GM12878 (cell line): Measurements from ENCODE around the gene ABI3.

Source experiments
- BRCA1 ChIP-seq: IDR thresholded peaks from 2 replicates; pipeline ENCODE4 v1.6.1; 2011; ENCODE audit warnings: low read depth, low read length, improper control_type of control experiment
- EP300 ChIP-seq, 2 experiments: fragments of 150-350 bp in 1 of 2; IDR thresholded peaks; 2 replicates each; pipeline ENCODE4 v1.6.1; 2011 to 2012; ENCODE audit warnings: low read depth in 2 of 2, low read length in 2 of 2, borderline replicate concordance in 1 of 2, improper control_type of control experiment in 1 of 2, inconsistent platforms in 1 of 2; ENCODE audit not compliant: control insufficient read depth in 1 of 2
- ESRRA ChIP-seq: IDR thresholded peaks from 2 replicates; pipeline ENCODE4 v1.6.1; 2012; ENCODE audit warnings: mild to moderate bottlenecking, low read length, improper control_type of control experiment
- EZH2 ChIP-seq: IDR thresholded peaks from 2 replicates; pipeline ENCODE4 v1.6.1; 2012; ENCODE audit warnings: low read depth, mild to moderate bottlenecking, control low read depth, inconsistent platforms, low read length, borderline replicate concordance; ENCODE audit not compliant: control insufficient read depth
- TF ChIP-seq, protein P1 (sequence below), 3 experiments: IDR thresholded peaks in 2 of 3; conservative IDR thresholded peaks in 1 of 3; 2 replicates each; pipeline ENCODE4 v1.5.1; 2011; ENCODE audit warnings: low read depth in 3 of 3, low read length in 3 of 3, mild to moderate bottlenecking in 3 of 3, control low read depth in 2 of 3, moderate library complexity in 2 of 3, inconsistent platforms in 1 of 3, mixed read lengths in 1 of 3; ENCODE audit not compliant: control insufficient read depth in 2 of 3, insufficient read depth in 1 of 3; ENCODE audit errors: extremely low read depth in 1 of 3
- TF ChIP-seq, protein P2 (sequence below): IDR thresholded peaks from 2 replicates; pipeline ENCODE4 v1.6.1; 2011; ENCODE audit warnings: mild to moderate bottlenecking, low read depth, low read length, moderate library complexity; ENCODE audit not compliant: insufficient replicate concordance
- TF ChIP-seq, protein P3 (sequence below): fragments of 450-650 bp; IDR thresholded peaks from 2 replicates; pipeline ENCODE4 v1.6.1; 2017; ENCODE audit warnings: mild to moderate bottlenecking

DNA sequence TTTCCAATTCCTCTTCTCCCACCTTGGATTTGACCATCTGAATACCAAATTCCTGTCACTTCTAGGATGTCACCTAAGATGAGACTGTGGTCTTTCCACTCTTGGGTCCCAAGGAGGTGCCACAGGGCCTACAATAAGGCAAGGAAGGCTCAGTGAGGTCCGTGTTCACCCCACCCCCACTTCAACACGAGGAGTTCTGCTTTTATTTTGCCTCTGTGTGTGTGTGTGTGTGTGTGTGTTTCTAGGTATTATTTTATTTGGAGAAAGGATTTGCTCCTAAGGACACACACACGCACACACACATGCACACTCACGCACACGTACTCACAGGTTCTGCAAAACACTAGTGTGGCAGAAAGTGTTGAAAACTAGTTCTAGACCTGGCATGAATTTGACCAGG, 44.6 kb downstream of the ABI3 start:
- TF ChIP-seq ESRRA (no peak), EP300 (IDR thresholded peaks at IDR 0.05; ENCODE audit: borderline replicate concordance in 1 of 2, control insufficient read depth in 1 of 2, low read depth in 2 of 2, low read length in 2 of 2) (no peak), BRCA1 (no peak), EZH2 (no peak)
- TF ChIP-seq, protein P1, sequence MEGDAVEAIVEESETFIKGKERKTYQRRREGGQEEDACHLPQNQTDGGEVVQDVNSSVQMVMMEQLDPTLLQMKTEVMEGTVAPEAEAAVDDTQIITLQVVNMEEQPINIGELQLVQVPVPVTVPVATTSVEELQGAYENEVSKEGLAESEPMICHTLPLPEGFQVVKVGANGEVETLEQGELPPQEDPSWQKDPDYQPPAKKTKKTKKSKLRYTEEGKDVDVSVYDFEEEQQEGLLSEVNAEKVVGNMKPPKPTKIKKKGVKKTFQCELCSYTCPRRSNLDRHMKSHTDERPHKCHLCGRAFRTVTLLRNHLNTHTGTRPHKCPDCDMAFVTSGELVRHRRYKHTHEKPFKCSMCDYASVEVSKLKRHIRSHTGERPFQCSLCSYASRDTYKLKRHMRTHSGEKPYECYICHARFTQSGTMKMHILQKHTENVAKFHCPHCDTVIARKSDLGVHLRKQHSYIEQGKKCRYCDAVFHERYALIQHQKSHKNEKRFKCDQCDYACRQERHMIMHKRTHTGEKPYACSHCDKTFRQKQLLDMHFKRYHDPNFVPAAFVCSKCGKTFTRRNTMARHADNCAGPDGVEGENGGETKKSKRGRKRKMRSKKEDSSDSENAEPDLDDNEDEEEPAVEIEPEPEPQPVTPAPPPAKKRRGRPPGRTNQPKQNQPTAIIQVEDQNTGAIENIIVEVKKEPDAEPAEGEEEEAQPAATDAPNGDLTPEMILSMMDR (IDR thresholded peaks at IDR 0.05 in 2 of 3, conservative IDR thresholded peaks at IDR 0.05 in 1 of 3; ENCODE audit: control insufficient read depth in 2 of 3, extremely low read depth in 1 of 3, insufficient read depth in 1 of 3, low read depth in 3 of 3, low read length in 3 of 3) = no peak
- TF ChIP-seq, protein P2, sequence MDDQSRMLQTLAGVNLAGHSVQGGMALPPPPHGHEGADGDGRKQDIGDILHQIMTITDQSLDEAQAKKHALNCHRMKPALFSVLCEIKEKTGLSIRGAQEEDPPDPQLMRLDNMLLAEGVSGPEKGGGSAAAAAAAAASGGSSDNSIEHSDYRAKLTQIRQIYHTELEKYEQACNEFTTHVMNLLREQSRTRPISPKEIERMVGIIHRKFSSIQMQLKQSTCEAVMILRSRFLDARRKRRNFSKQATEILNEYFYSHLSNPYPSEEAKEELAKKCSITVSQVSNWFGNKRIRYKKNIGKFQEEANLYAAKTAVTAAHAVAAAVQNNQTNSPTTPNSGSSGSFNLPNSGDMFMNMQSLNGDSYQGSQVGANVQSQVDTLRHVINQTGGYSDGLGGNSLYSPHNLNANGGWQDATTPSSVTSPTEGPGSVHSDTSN = no peak
- TF ChIP-seq, protein P3, sequence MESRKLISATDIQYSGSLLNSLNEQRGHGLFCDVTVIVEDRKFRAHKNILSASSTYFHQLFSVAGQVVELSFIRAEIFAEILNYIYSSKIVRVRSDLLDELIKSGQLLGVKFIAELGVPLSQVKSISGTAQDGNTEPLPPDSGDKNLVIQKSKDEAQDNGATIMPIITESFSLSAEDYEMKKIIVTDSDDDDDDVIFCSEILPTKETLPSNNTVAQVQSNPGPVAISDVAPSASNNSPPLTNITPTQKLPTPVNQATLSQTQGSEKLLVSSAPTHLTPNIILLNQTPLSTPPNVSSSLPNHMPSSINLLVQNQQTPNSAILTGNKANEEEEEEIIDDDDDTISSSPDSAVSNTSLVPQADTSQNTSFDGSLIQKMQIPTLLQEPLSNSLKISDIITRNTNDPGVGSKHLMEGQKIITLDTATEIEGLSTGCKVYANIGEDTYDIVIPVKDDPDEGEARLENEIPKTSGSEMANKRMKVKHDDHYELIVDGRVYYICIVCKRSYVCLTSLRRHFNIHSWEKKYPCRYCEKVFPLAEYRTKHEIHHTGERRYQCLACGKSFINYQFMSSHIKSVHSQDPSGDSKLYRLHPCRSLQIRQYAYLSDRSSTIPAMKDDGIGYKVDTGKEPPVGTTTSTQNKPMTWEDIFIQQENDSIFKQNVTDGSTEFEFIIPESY = no peak
